HEK293T (cell line): Measurements from ENCODE around the gene RNH1.
"Not testable (repeated sequence)": the region's sequence is repeated elsewhere in the genome, so short reads cannot be mapped to it uniquely, and the experiment has no call there.

Source experiments
- CTCF ChIA-PET: fragments of 350-600 bp; formaldehyde crosslinking; extraction: SDS; loops from one replicate; lab custom pipeline; 2021; ENCODE audit warnings: antibody characterized with exemption, inconsistent platforms; lab: Yijun Ruan, JAX
- POLR2A ChIA-PET: fragments of 350-600 bp; formaldehyde crosslinking; extraction: SDS; loops from one replicate; lab custom pipeline; 2020; ENCODE audit warnings: antibody characterized with exemption, inconsistent platforms; lab: Yijun Ruan, JAX
- DNase-seq: peaks from one replicate; pipeline ENCODE4 v3.0.0; 2012; ENCODE audit warnings: mixed read lengths; ENCODE audit errors: extremely low spot score
- ARNT ChIP-seq: fragments of 450-650 bp; IDR thresholded peaks from 2 replicates; pipeline ENCODE4 v1.6.1; 2017; ENCODE audit warnings: mild to moderate bottlenecking
- BHLHE40 ChIP-seq: fragments of 450-650 bp; IDR thresholded peaks from 2 replicates; pipeline ENCODE4 v1.6.1; 2016; ENCODE audit warnings: mild to moderate bottlenecking, moderate library complexity, borderline replicate concordance
- CTBP1 ChIP-seq: fragments of 450-650 bp; IDR thresholded peaks from 2 replicates; pipeline ENCODE4 v1.6.1; 2016; ENCODE audit warnings: borderline replicate concordance
- ELF4 ChIP-seq: fragments of 450-650 bp; IDR thresholded peaks from 2 replicates; pipeline ENCODE4 v1.6.1; 2017; ENCODE audit warnings: antibody characterized with exemption
- FOXA1 ChIP-seq: fragments of 450-650 bp; IDR thresholded peaks from 2 replicates; pipeline ENCODE4 v1.6.1; 2016; ENCODE audit warnings: mild to moderate bottlenecking
- FOXK2 ChIP-seq: fragments of 450-650 bp; IDR thresholded peaks from 2 replicates; pipeline ENCODE4 v1.6.1; 2016; ENCODE audit warnings: mild to moderate bottlenecking
- FOXM1 ChIP-seq: fragments of 450-650 bp; IDR thresholded peaks from 2 replicates; pipeline ENCODE4 v1.6.1; 2017; ENCODE audit warnings: mild to moderate bottlenecking, borderline replicate concordance
- HDGF ChIP-seq: fragments of 450-650 bp; IDR thresholded peaks from 2 replicates; pipeline ENCODE4 v1.6.1; 2017; ENCODE audit warnings: antibody characterized with exemption, borderline replicate concordance
- L3MBTL2 ChIP-seq: fragments of 450-650 bp; conservative IDR thresholded peaks from 2 replicates; pipeline ENCODE4 v1.6.1; 2016; ENCODE audit warnings: mild to moderate bottlenecking
- LEF1 ChIP-seq: fragments of 450-650 bp; IDR thresholded peaks from 2 replicates; pipeline ENCODE4 v1.6.1; 2017; ENCODE audit warnings: mild to moderate bottlenecking, borderline replicate concordance
- NFRKB ChIP-seq: fragments of 450-650 bp; IDR thresholded peaks from 2 replicates; pipeline ENCODE4 v1.6.1; 2016; ENCODE audit warnings: mild to moderate bottlenecking, moderate library complexity
- SP1 ChIP-seq: fragments of 450-650 bp; IDR thresholded peaks from 2 replicates; pipeline ENCODE4 v1.6.1; 2017
- SUZ12 ChIP-seq: fragments of 450-650 bp; IDR thresholded peaks from 2 replicates; pipeline ENCODE4 v1.6.1; 2016; ENCODE audit warnings: mild to moderate bottlenecking
- TARDBP ChIP-seq: fragments of 450-650 bp; IDR thresholded peaks from 2 replicates; pipeline ENCODE4 v1.6.1; 2016
- ZNF384 ChIP-seq: fragments of 450-650 bp; IDR thresholded peaks from 2 replicates; pipeline ENCODE4 v1.6.1; 2016
- TF ChIP-seq, protein P1 (sequence below): fragments of 450-650 bp; IDR thresholded peaks from 2 replicates; pipeline ENCODE4 v1.6.1; 2016

Gene RNH1

DNA sequence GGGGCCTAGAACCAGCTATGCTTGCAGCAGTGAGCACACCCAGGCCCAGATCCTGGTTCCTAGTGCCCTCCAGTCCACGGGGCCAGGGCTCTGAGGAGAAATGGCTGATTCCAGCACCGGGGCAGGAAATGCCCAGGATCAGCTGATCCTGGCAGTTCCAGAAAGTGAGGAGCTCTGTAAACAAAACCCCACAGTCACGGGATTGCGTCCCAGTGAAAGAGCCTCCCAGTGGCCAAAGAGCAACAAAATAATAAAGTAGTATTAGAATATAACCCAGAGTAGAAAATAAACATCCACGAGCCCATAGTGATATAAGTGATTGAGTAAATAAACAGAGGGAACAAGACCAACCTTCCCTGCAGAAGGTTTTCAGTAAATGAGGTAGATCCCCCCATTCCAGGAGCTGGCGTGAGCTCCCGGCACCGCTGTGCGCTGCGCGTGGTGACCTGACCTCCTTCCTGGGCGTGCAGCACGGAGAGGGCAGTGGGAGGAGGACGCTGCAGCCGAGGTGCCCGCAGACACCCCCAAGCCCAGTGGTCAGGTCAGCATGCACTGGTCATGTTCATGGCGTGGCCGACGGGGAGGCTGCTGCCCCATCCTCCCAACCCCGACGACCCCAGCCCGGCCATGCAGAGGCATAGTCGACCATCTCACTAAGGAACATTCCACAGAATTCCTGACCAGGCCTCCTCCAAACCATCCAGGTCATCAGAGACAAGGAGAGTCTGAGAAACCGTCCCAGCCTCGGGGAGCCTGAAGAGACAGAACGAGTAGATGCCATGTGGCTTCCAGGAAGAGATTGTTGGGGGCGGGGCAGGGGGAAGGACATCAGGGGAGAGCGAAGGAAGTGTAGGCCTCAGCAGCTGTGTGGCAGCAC lies 37.1 kb downstream of the RNH1 start:
- DNase-seq, result no peak
- POLR2A ChIA-PET, result no interaction called here
- TF ChIP-seq LEF1 (no peak), ARNT (no peak), CTBP1 (no peak), SUZ12 (no peak), TARDBP (no peak), BHLHE40 (no peak), ELF4 (no peak), ZNF384 (no peak), FOXK2 (no peak), FOXM1 (no peak), FOXA1 (no peak), L3MBTL2 (no peak), HDGF (no peak), SP1 (no peak), NFRKB (no peak)
- TF ChIP-seq, protein P1, sequence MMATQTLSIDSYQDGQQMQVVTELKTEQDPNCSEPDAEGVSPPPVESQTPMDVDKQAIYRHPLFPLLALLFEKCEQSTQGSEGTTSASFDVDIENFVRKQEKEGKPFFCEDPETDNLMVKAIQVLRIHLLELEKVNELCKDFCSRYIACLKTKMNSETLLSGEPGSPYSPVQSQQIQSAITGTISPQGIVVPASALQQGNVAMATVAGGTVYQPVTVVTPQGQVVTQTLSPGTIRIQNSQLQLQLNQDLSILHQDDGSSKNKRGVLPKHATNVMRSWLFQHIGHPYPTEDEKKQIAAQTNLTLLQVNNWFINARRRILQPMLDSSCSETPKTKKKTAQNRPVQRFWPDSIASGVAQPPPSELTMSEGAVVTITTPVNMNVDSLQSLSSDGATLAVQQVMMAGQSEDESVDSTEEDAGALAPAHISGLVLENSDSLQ, result no peak
- CTCF ChIA-PET, result no interaction called here

DNA sequence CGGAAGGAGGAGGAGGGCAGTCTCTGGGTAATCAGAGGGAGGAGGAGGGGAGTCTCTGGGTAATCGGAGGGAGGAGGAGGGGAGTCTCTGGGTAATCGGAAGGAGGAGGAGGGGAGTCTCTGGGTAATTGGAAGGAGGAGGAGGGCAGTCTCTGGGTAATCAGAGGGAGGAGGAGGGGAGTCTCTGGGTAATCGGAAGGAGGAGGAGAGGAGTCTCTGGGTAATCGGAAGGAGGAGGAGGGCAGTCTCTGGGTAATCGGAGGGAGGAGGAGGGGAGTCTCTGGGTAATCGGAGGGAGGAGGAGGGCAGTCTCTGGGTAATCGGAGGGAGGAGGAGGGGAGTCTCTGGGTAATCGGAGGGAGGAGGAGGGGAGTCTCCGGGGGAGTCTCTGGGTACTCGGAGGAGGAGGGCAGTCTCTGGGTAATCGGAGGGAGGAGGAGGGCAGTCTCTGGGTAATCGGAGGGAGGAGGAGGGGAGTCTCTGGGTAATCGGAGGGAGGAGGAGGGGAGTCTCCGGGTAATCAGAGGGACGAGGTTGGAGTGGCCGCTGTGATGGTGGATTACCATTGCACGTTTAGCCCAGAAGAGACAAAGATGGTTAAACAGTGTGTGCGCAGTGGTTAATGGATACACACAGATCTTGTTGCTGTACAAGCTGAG lies 37.9 kb downstream of the RNH1 start:
- CTCF ChIA-PET, DNase-seq, POLR2A ChIA-PET: not testable (repeated sequence)

- no peak for TF ChIP-seq HDGF
- TF ChIP-seq LEF1, result no peak
- TF ChIP-seq ELF4, result no peak
- TF ChIP-seq, protein P1, result no peak
- no peak for TF ChIP-seq SUZ12
- TF ChIP-seq FOXA1, result no peak
- TF ChIP-seq BHLHE40, result no peak
- TF ChIP-seq TARDBP, result no peak
- no peak for TF ChIP-seq ZNF384
- no peak for TF ChIP-seq FOXK2
- TF ChIP-seq NFRKB, result no peak
- TF ChIP-seq SP1, result no peak
- no peak for TF ChIP-seq CTBP1
- TF ChIP-seq L3MBTL2, result no peak
- no peak for TF ChIP-seq ARNT
- TF ChIP-seq FOXM1, result no peak
- CTCF ChIA-PET, result no interaction called here
- DNase-seq, result no peak
- POLR2A ChIA-PET, result no interaction called here
Observed at GRCh38 chr11:468493-468892, 38.5 kb downstream of the RNH1 start.

DNA sequence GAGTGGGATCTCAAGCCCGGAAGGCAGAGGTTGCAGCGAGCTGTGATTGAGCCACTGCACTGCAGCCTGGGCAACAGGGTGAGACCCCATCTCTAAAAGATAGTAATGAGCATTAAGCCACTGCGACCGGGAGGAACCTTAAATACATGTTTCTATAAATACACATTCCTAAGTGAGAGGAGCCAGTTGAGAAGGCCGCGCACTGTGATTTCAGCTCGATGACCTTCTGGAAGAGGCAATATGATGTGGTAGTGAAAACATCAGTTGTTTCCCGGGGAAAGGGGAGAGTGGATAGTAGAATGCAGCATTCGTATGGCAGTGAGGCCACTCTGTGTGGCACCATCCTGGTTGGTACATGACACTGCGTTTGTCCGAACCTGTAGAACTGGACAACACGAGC lies 39.0 kb downstream of the RNH1 start:
- ChIA-PET POLR2A (no interaction called here), CTCF (no interaction called here)
- DNase-seq, result no peak
- TF ChIP-seq, protein P1, result no peak
- TF ChIP-seq FOXA1, result no peak
- TF ChIP-seq CTBP1, result no peak
- TF ChIP-seq FOXM1, result no peak
- no peak for TF ChIP-seq ZNF384
- no peak for TF ChIP-seq SP1
- TF ChIP-seq ELF4, result no peak
- no peak for TF ChIP-seq LEF1
- TF ChIP-seq L3MBTL2, result no peak
- TF ChIP-seq HDGF, result no peak
- no peak for TF ChIP-seq NFRKB
- no peak for TF ChIP-seq FOXK2
- TF ChIP-seq TARDBP, result no peak
- no peak for TF ChIP-seq BHLHE40
- no peak for TF ChIP-seq SUZ12
- TF ChIP-seq ARNT, result no peak

GRCh38 chr11:465896-466530 lies 41.0 kb downstream of the RNH1 start:
- no peak for DNase-seq
- TF ChIP-seq L3MBTL2 (no peak), BHLHE40 (no peak), HDGF (no peak), CTBP1 (no peak), FOXK2 (no peak), ARNT (no peak), ZNF384 (no peak), ELF4 (no peak), SUZ12 (no peak)
- CTCF ChIA-PET, result no interaction called here
- POLR2A ChIA-PET, result interaction anchor here (1.2 kb wide), 1 partner anchor 16 kb away, joined by 4 read pairs; no protein-coding TSS in a partner anchor

GRCh38 chr11:464316-464715 lies 42.7 kb downstream of the RNH1 start:
- no peak for DNase-seq
- CTCF ChIA-PET, result no interaction called here
- TF ChIP-seq FOXM1 (no peak), BHLHE40 (no peak), L3MBTL2 (no peak), ZNF384 (no peak), FOXK2 (no peak), FOXA1 (no peak), ARNT (no peak), SP1 (no peak), NFRKB (no peak), LEF1 (no peak), TARDBP (no peak), HDGF (no peak), CTBP1 (no peak), ELF4 (no peak), SUZ12 (no peak)
- TF ChIP-seq, protein P1, result no peak
- POLR2A ChIA-PET, result interaction anchor here (1.0 kb wide), 1 partner anchor 52 kb away, joined by 3 read pairs; no protein-coding TSS in a partner anchor
